Measurements from ENCODE around the gene PALLD. TPM values are rescaled to one million over a fixed set of nuclear protein-coding genes. Genes with fewer than 3 reads are reported as not detected.

Gene PALLD
- total RNA-seq, 1 experiment from 2014 or later = 18.3 TPM

GRCh38 chr4:168502861-168503260 lies 6.0 kb downstream of the PALLD start:
- Histone ChIP-seq H2BK120ac (ENCODE audit: low read depth, low read length, poor library complexity, severe bottlenecking) (no peak overlapping the region), H4K8ac (replicated peaks; ENCODE audit: insufficient read length, low read depth, low read length) (no peak overlapping the region), H4K91ac (ENCODE audit: insufficient read length, low read depth, low read length) (no peak overlapping the region), H3K27ac (ENCODE audit: insufficient read length, low read depth, low read length) (no peak overlapping the region), H2AK5ac (ENCODE audit: insufficient read length, low read length) (no peak overlapping the region), H2BK5ac (ENCODE audit: insufficient read length, low read length) (no peak overlapping the region), H3T11ph (ENCODE audit: low read length) (no peak overlapping the region), H3K4me2 (ENCODE audit: insufficient read depth, insufficient read length, low read length) (no peak overlapping the region), H2BK20ac (ENCODE audit: low read depth, low read length, poor library complexity, severe bottlenecking) (no peak overlapping the region), H4K5ac (ENCODE audit: insufficient read length, low read depth, low read length) (no peak overlapping the region), H3K4ac (ENCODE audit: low read depth, low read length) (no peak overlapping the region), H3K27me3 (ENCODE audit: insufficient read depth, low read length) (no peaks in the 10 kb centered on the region), H3K9me3 (ENCODE audit: control insufficient read depth, low read depth, low read length) (no peaks in the 10 kb centered on the region), H3K23me2 (ENCODE audit: insufficient read length, low read depth, low read length, poor library complexity, severe bottlenecking) (no peaks in the 10 kb centered on the region), H3K9ac (ENCODE audit: extremely low read depth, insufficient read length, low read length) (no peak overlapping the region), H3K18ac (ENCODE audit: insufficient read length, low read depth, low read length) (no peak overlapping the region), H2BK15ac (ENCODE audit: low read depth, low read length) (no peak overlapping the region), H3K79me2 (ENCODE audit: insufficient read depth, low read length) (no peaks in the 10 kb centered on the region), H2AFZ (ENCODE audit: low read length) (no peak overlapping the region), H2BK12ac (ENCODE audit: insufficient read length, low read depth, low read length) (no peak overlapping the region), H3K56ac (ENCODE audit: insufficient read length, low read depth, low read length) (no peak overlapping the region), H3K14ac (ENCODE audit: insufficient read depth, low read length) (no peak overlapping the region), H3K23ac (ENCODE audit: insufficient read length, low read depth, low read length) (no peak overlapping the region), H3K4me1 (ENCODE audit: insufficient read depth, low read length) (no peaks in the 10 kb centered on the region), H3K79me1 (ENCODE audit: insufficient read depth, low read depth, low read length, poor library complexity, severe bottlenecking) (no peaks in the 10 kb centered on the region), H4K20me1 (ENCODE audit: control insufficient read depth, insufficient read depth, insufficient read length) (no peaks in the 10 kb centered on the region)
- WGBS (ENCODE audit: extremely low coverage, insufficient read length, low lambda C conversion rate) = no CpG with 5 or more reads among the region's 6 CpGs
- TF ChIP-seq CTCF (conservative IDR thresholded peaks at IDR 0.05) = no peak
- Mint-ChIP-seq H3K4me1 (peaks cover 9 to 13% of the 10 kb centered on the region in 2 experiments), H3K9me3 (no peaks in the 10 kb centered on the region), H3K36me3 (ENCODE audit: insufficient read depth in 1 of 3, low read depth in 3 of 3) (no peaks in the 10 kb centered on the region), H3K27ac (no peak overlapping the region), H3K27me3 (ENCODE audit: low read depth) (no peaks in the 10 kb centered on the region), H3K4me3 (no peak overlapping the region)
- DNase-seq = no peak

Data from H9 (cell line).